ENCODE measurements around the gene EZH2.

The EZH2 gene

GRCh38 chr7:148849393-148850098 lies 34.5 kb downstream of the EZH2 start:
- no peak overlapping the region for H3K27ac ChIP-seq (replicated peaks; ENCODE audit: low read length)
- H3K4me2 ChIP-seq (ENCODE audit: insufficient read depth, low read length, poor library complexity, severe bottlenecking), result no peak overlapping the region
- H3K4me3 ChIP-seq (ENCODE audit: low read length in 2 of 2), result no peak overlapping the region

GRCh38 chr7:148847815-148848734 lies 36.0 kb downstream of the EZH2 start:
- no peak overlapping the region for H2BK15ac ChIP-seq (ENCODE audit: low read length)
- no peak overlapping the region for H3K27ac ChIP-seq (replicated peaks; ENCODE audit: low read length)
- peaks cover 11 to 18% of the 10 kb centered on the region in 2 donors for H3K4me1 ChIP-seq (ENCODE audit: control insufficient read depth in 2 of 2, insufficient read depth in 1 of 2, low read depth in 1 of 2, low read length in 2 of 2)
- peak overlapping the region; percentile 26 for H4K8ac ChIP-seq (ENCODE audit: low read depth, low read length)
- peaks cover 1 to 38% of the 10 kb centered on the region in 2 donors for H3K36me3 ChIP-seq (replicated peaks in 1 of 2; ENCODE audit: control insufficient read depth in 2 of 2, insufficient read depth in 2 of 2, low read length in 2 of 2)
- no peaks in the 10 kb centered on the region for H3K9me3 ChIP-seq (replicated peaks in 1 of 2; ENCODE audit: control insufficient read depth in 2 of 2, insufficient read depth in 1 of 2, low read depth in 1 of 2, low read length in 2 of 2)
- peaks cover 4% of the 10 kb centered on the region for H3K79me1 ChIP-seq (ENCODE audit: low read depth, low read length)
- H2BK5ac ChIP-seq (ENCODE audit: low read length), result no peak overlapping the region
- no peak overlapping the region for H2BK12ac ChIP-seq (ENCODE audit: low read length)
- no peak overlapping the region for H3K14ac ChIP-seq (ENCODE audit: low read length)
- no peak overlapping the region for H2AFZ ChIP-seq (ENCODE audit: low read length)
- H3K23ac ChIP-seq (ENCODE audit: low read depth, low read length, poor library complexity), result no peak overlapping the region
- no peak overlapping the region for H3K4me2 ChIP-seq (ENCODE audit: insufficient read depth, low read length, poor library complexity, severe bottlenecking)
- no peak overlapping the region for H4K91ac ChIP-seq (ENCODE audit: low read depth, low read length, poor library complexity)
- no CpG with 5 or more reads among the region's 9 CpGs for WGBS, 2 donors (ENCODE audit: extremely low coverage in 2 of 2, insufficient read length in 2 of 2, insufficient replicate concordance in 1 of 2)
- no peaks in the 10 kb centered on the region for H3K27me3 ChIP-seq (ENCODE audit: control insufficient read depth in 3 of 3, insufficient read depth in 3 of 3, low read depth in 1 of 3, low read length in 3 of 3)
- no peak overlapping the region for H3K18ac ChIP-seq (ENCODE audit: low read length)
- no peak overlapping the region for H3K9ac ChIP-seq (ENCODE audit: low read depth, low read length, poor library complexity)
- H3K4ac ChIP-seq (ENCODE audit: low read length), result no peak overlapping the region
- DNase-seq (ENCODE audit: low spot score), result no peak
- no peak overlapping the region for H2AK5ac ChIP-seq (ENCODE audit: low read depth, low read length)
- no peak overlapping the region for H2BK120ac ChIP-seq (ENCODE audit: low read depth, low read length)
- no peak overlapping the region for H3K4me3 ChIP-seq (ENCODE audit: low read length in 2 of 2)

More at GRCh38 chr7:148849393-148850098, 34.5 kb downstream of the EZH2 start:
- H4K91ac ChIP-seq (ENCODE audit: low read depth, low read length, poor library complexity), result no peak overlapping the region
- H3K4me1 ChIP-seq (ENCODE audit: control insufficient read depth in 2 of 2, insufficient read depth in 1 of 2, low read depth in 1 of 2, low read length in 2 of 2), result peaks cover 13 to 18% of the 10 kb centered on the region in 2 donors
- no peak overlapping the region for H2BK12ac ChIP-seq (ENCODE audit: low read length)
- no peaks in the 10 kb centered on the region for H3K9me3 ChIP-seq (replicated peaks in 1 of 2; ENCODE audit: control insufficient read depth in 2 of 2, insufficient read depth in 1 of 2, low read depth in 1 of 2, low read length in 2 of 2)
- H3K23ac ChIP-seq (ENCODE audit: low read depth, low read length, poor library complexity), result no peak overlapping the region
- H3K9ac ChIP-seq (ENCODE audit: low read depth, low read length, poor library complexity), result no peak overlapping the region
- H3K14ac ChIP-seq (ENCODE audit: low read length), result no peak overlapping the region
- peaks cover 0 to 29% of the 10 kb centered on the region in 2 donors for H3K36me3 ChIP-seq (replicated peaks in 1 of 2; ENCODE audit: control insufficient read depth in 2 of 2, insufficient read depth in 2 of 2, low read length in 2 of 2)
- no peaks in the 10 kb centered on the region for H3K27me3 ChIP-seq (ENCODE audit: control insufficient read depth in 3 of 3, insufficient read depth in 3 of 3, low read depth in 1 of 3, low read length in 3 of 3)
- H2AK5ac ChIP-seq (ENCODE audit: low read depth, low read length), result no peak overlapping the region
- H2BK15ac ChIP-seq (ENCODE audit: low read length), result no peak overlapping the region
- no peak overlapping the region for H2BK5ac ChIP-seq (ENCODE audit: low read length)
- no peak overlapping the region for H4K8ac ChIP-seq (ENCODE audit: low read depth, low read length)
- no CpG with 5 or more reads among the region's 7 CpGs for WGBS, 2 donors (ENCODE audit: extremely low coverage in 2 of 2, insufficient read length in 2 of 2, insufficient replicate concordance in 1 of 2)
- H3K4ac ChIP-seq (ENCODE audit: low read length), result no peak overlapping the region
- H3K18ac ChIP-seq (ENCODE audit: low read length), result no peak overlapping the region
- peaks cover 8% of the 10 kb centered on the region for H3K79me1 ChIP-seq (ENCODE audit: low read depth, low read length)
- no peak overlapping the region for H2BK120ac ChIP-seq (ENCODE audit: low read depth, low read length)
- DNase-seq (ENCODE audit: low spot score), result no peak
- H2AFZ ChIP-seq (ENCODE audit: low read length), result no peak overlapping the region

GRCh38 chr7:148838905-148839304 lies 45.2 kb downstream of the EZH2 start:
- Histone ChIP-seq H2BK120ac (ENCODE audit: low read depth, low read length) (no peak overlapping the region), H3K18ac (ENCODE audit: low read length) (no peak overlapping the region), H3K79me1 (ENCODE audit: low read depth, low read length) (peaks cover 2% of the 10 kb centered on the region), H3K4me3 (ENCODE audit: low read length in 2 of 2) (no peak overlapping the region), H3K4ac (ENCODE audit: low read length) (no peak overlapping the region), H4K8ac (ENCODE audit: low read depth, low read length) (peak overlapping the region; percentile 65), H3K14ac (ENCODE audit: low read length) (no peak overlapping the region), H2BK5ac (ENCODE audit: low read length) (no peak overlapping the region), H3K9ac (ENCODE audit: low read depth, low read length, poor library complexity) (no peak overlapping the region), H2BK15ac (ENCODE audit: low read length) (no peak overlapping the region), H3K27me3 (ENCODE audit: control insufficient read depth in 3 of 3, insufficient read depth in 3 of 3, low read depth in 1 of 3, low read length in 3 of 3) (no peaks in the 10 kb centered on the region), H3K36me3 (replicated peaks in 1 of 2; ENCODE audit: control insufficient read depth in 2 of 2, insufficient read depth in 2 of 2, low read length in 2 of 2) (peaks cover 8 to 86% of the 10 kb centered on the region in 2 donors), H3K4me2 (ENCODE audit: insufficient read depth, low read length, poor library complexity, severe bottlenecking) (no peak overlapping the region), H2BK12ac (ENCODE audit: low read length) (no peak overlapping the region), H2AFZ (ENCODE audit: low read length) (no peak overlapping the region), H3K23ac (ENCODE audit: low read depth, low read length, poor library complexity) (no peak overlapping the region), H3K9me3 (replicated peaks in 1 of 2; ENCODE audit: control insufficient read depth in 2 of 2, insufficient read depth in 1 of 2, low read depth in 1 of 2, low read length in 2 of 2) (no peaks in the 10 kb centered on the region), H3K4me1 (ENCODE audit: control insufficient read depth in 2 of 2, insufficient read depth in 1 of 2, low read depth in 1 of 2, low read length in 2 of 2) (no peaks in the 10 kb centered on the region), H3K27ac (replicated peaks; ENCODE audit: low read length) (no peak overlapping the region), H2AK5ac (ENCODE audit: low read depth, low read length) (no peak overlapping the region), H4K91ac (ENCODE audit: low read depth, low read length, poor library complexity) (no peak overlapping the region)
- DNase-seq (ENCODE audit: low spot score), result no peak
- WGBS, 2 donors (ENCODE audit: extremely low coverage in 2 of 2, insufficient read length in 2 of 2, insufficient replicate concordance in 1 of 2), result no CpG with 5 or more reads among the region's 2 CpGs

- H2AFZ ChIP-seq (ENCODE audit: low read length), result no peak overlapping the region
- no peak overlapping the region for H3K4me2 ChIP-seq (ENCODE audit: insufficient read depth, low read length, poor library complexity, severe bottlenecking)
- DNase-seq (ENCODE audit: low spot score), result no peak
- no peak overlapping the region for H2BK5ac ChIP-seq (ENCODE audit: low read length)
- no peak overlapping the region for H2BK15ac ChIP-seq (ENCODE audit: low read length)
- no peak overlapping the region for H3K4ac ChIP-seq (ENCODE audit: low read length)
- peaks cover 4% of the 10 kb centered on the region for H3K79me1 ChIP-seq (ENCODE audit: low read depth, low read length)
- no peak overlapping the region for H4K8ac ChIP-seq (ENCODE audit: low read depth, low read length)
- WGBS, 2 donors (ENCODE audit: extremely low coverage in 2 of 2, insufficient read length in 2 of 2, insufficient replicate concordance in 1 of 2), result no CpG with 5 or more reads among the region's 4 CpGs
- H2AK5ac ChIP-seq (ENCODE audit: low read depth, low read length), result no peak overlapping the region
- no peak overlapping the region for H3K27ac ChIP-seq (replicated peaks; ENCODE audit: low read length)
- H4K91ac ChIP-seq (ENCODE audit: low read depth, low read length, poor library complexity), result no peak overlapping the region
- no peak overlapping the region for H2BK12ac ChIP-seq (ENCODE audit: low read length)
- H3K18ac ChIP-seq (ENCODE audit: low read length), result no peak overlapping the region
- no peak overlapping the region for H2BK120ac ChIP-seq (ENCODE audit: low read depth, low read length)
- H3K27me3 ChIP-seq (ENCODE audit: control insufficient read depth in 3 of 3, insufficient read depth in 3 of 3, low read depth in 1 of 3, low read length in 3 of 3), result no peaks in the 10 kb centered on the region
- no peak overlapping the region for H3K4me3 ChIP-seq (ENCODE audit: low read length in 2 of 2)
- H3K23ac ChIP-seq (ENCODE audit: low read depth, low read length, poor library complexity), result no peak overlapping the region
- peaks cover 7 to 94% of the 10 kb centered on the region in 2 donors for H3K36me3 ChIP-seq (replicated peaks in 1 of 2; ENCODE audit: control insufficient read depth in 2 of 2, insufficient read depth in 2 of 2, low read length in 2 of 2)
- H3K9me3 ChIP-seq (replicated peaks in 1 of 2; ENCODE audit: control insufficient read depth in 2 of 2, insufficient read depth in 1 of 2, low read depth in 1 of 2, low read length in 2 of 2), result no peaks in the 10 kb centered on the region
- H3K4me1 ChIP-seq (ENCODE audit: control insufficient read depth in 2 of 2, insufficient read depth in 1 of 2, low read depth in 1 of 2, low read length in 2 of 2), result no peaks in the 10 kb centered on the region
- no peak overlapping the region for H3K9ac ChIP-seq (ENCODE audit: low read depth, low read length, poor library complexity)
- H3K14ac ChIP-seq (ENCODE audit: low read length), result no peak overlapping the region
Measured at GRCh38 chr7:148835854-148836253, 48.2 kb downstream of the EZH2 start.

Measured in neuronal stem cell (in vitro differentiated cells).